OCI-LY1 (cell line): ENCODE results near the gene CATSPER4.
A peak's percentile ranks its signal among the peaks of the same experiment; 100 is the strongest.

Source experiments
- H2AFZ ChIP-seq: fragments of 200-600 bp; sonication (generic), shearing (Covaris generic); 2 replicates; pipeline ENCODE4 v1.6.0; 2014; ENCODE audit warnings: antibody characterized with exemption, mild to moderate bottlenecking, low read length
- H3F3A ChIP-seq: fragments of 200-600 bp; sonication (generic), shearing (Covaris generic); 2 replicates; pipeline ENCODE4 v1.6.0; 2014; ENCODE audit warnings: mild to moderate bottlenecking, antibody characterized with exemption, low read length, moderate library complexity; ENCODE audit not compliant: insufficient read depth
- H3K27ac ChIP-seq: fragments of 200-600 bp; sonication (generic); 2 replicates; pipeline ENCODE4 v1.5.1; 2014; ENCODE audit warnings: low read length, mixed run types, mild to moderate bottlenecking, low read depth; ENCODE audit not compliant: poor library complexity, severe bottlenecking
- H3K27me3 ChIP-seq: fragments of 200-600 bp; sonication (generic); 2 replicates; pipeline ENCODE4 v1.6.0; 2014; ENCODE audit warnings: antibody characterized with exemption, mild to moderate bottlenecking, low read length, moderate library complexity; ENCODE audit not compliant: insufficient read depth
- H3K36me3 ChIP-seq: fragments of 200-600 bp; sonication (generic); 2 replicates; pipeline ENCODE4 v1.6.1; 2014; ENCODE audit warnings: mild to moderate bottlenecking, antibody characterized with exemption, low read length, moderate library complexity, mixed read lengths; ENCODE audit not compliant: insufficient read depth
- H3K4me1 ChIP-seq: fragments of 200-600 bp; sonication (generic); 2 replicates; pipeline ENCODE4 v1.5.1; 2014; ENCODE audit warnings: mild to moderate bottlenecking, low read length, moderate library complexity; ENCODE audit not compliant: insufficient read depth, severe bottlenecking
- H3K4me2 ChIP-seq: fragments of 200-600 bp; sonication (generic), shearing (Covaris generic); 2 replicates; pipeline ENCODE4 v1.6.1; 2014; ENCODE audit warnings: low read length
- H3K4me3 ChIP-seq: fragments of 200-600 bp; sonication (generic); 2 replicates; pipeline ENCODE4 v1.5.1; 2014; ENCODE audit warnings: low read length, low read depth, mild to moderate bottlenecking, mixed read lengths; ENCODE audit not compliant: poor library complexity, severe bottlenecking
- H3K79me2 ChIP-seq: fragments of 200-600 bp; shearing (Covaris generic); 2 replicates; pipeline ENCODE4 v1.6.1; 2016; ENCODE audit warnings: mixed run types, low read length, mixed read lengths; ENCODE audit not compliant: insufficient read depth
- H3K9ac ChIP-seq: fragments of 200-600 bp; sonication (generic), shearing (Covaris generic); 2 replicates; pipeline ENCODE4 v1.6.1; 2014; ENCODE audit warnings: mild to moderate bottlenecking, low read length, mixed read lengths
- H3K9me2 ChIP-seq: fragments of 200-600 bp; sonication (generic), shearing (Covaris generic); 2 replicates; pipeline ENCODE4 v1.6.1; 2014; ENCODE audit warnings: low read depth, mild to moderate bottlenecking, low read length, mixed read lengths
- H3K9me3 ChIP-seq: fragments of 200-600 bp; shearing (Covaris generic); 2 replicates; pipeline ENCODE4 v1.6.1; 2014; ENCODE audit warnings: low read length, mixed read lengths
- H4K20me1 ChIP-seq: fragments of 200-600 bp; sonication (generic), shearing (Covaris generic); 2 replicates; pipeline ENCODE4 v1.6.0; 2016; ENCODE audit warnings: mild to moderate bottlenecking, low read length; ENCODE audit not compliant: insufficient read depth
- EZH2 ChIP-seq: fragments of 200-600 bp; sonication (generic), shearing (Covaris generic); IDR thresholded peaks from 2 replicates; pipeline ENCODE4 v1.8.0; 2017; ENCODE audit warnings: borderline replicate concordance, mixed run types, mild to moderate bottlenecking, antibody characterized with exemption, low read length, moderate library complexity, mixed read lengths
- TF ChIP-seq, protein P1 (sequence below): fragments of 200-600 bp; sonication (generic), shearing (Covaris generic); IDR thresholded peaks from 2 replicates; pipeline ENCODE4 v1.5.1; 2017; ENCODE audit warnings: mild to moderate bottlenecking, antibody characterized with exemption, low read length, moderate library complexity, mixed read lengths

CATSPER4 gene

DNA sequence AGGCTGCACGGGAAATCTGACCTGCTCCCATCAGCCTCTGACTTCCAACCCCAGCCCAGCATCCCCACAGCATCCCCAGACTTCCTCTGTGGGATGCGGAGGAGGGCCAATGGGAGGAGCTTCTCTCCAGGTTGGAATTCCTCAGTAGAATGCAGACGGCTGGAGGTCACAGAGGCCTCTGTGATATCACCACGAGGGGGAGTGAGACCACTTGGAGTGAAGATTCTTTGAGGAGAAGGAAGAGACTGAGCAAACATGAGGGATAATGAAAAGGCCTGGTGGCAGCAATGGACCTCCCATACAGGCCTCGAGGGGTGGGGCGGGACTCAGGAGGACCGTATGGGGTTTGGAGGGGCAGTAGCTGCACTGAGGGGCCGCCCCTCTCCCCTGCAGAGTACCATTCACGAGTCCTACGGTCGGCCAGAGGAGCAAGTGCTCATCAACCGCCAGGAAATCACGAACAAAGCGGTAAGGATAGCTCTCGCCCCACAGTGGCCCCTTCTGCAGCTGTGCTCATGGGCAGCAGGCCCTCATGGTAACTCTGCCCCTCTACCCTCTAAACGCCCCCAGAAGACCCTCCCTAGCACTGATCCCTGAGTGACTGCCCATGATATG, at the start of gene CATSPER4:
Gene CATSPER4, plus strand, starts transcription at position 230 of the 615 bp plus-strand sequence. Its CDS starts 26 bp downstream, at position 256.
- no peaks in the 10 kb centered on the region for H3K9me2 ChIP-seq
- H3K9me3 ChIP-seq, result no peaks in the 10 kb centered on the region
- no peaks in the 10 kb centered on the region for H3K36me3 ChIP-seq
- H3K4me3 ChIP-seq, result no peak within 1 kb of the TSS
- H3K4me2 ChIP-seq, result no peak within 1 kb of the TSS
- no peak for TF ChIP-seq EZH2
- TF ChIP-seq, protein P1, sequence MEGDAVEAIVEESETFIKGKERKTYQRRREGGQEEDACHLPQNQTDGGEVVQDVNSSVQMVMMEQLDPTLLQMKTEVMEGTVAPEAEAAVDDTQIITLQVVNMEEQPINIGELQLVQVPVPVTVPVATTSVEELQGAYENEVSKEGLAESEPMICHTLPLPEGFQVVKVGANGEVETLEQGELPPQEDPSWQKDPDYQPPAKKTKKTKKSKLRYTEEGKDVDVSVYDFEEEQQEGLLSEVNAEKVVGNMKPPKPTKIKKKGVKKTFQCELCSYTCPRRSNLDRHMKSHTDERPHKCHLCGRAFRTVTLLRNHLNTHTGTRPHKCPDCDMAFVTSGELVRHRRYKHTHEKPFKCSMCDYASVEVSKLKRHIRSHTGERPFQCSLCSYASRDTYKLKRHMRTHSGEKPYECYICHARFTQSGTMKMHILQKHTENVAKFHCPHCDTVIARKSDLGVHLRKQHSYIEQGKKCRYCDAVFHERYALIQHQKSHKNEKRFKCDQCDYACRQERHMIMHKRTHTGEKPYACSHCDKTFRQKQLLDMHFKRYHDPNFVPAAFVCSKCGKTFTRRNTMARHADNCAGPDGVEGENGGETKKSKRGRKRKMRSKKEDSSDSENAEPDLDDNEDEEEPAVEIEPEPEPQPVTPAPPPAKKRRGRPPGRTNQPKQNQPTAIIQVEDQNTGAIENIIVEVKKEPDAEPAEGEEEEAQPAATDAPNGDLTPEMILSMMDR, result peak; percentile 47; the same call in 1 of the 2 replicates
- no peaks in the 10 kb centered on the region for H3F3A ChIP-seq
- no peak within 1 kb of the TSS for H3K9ac ChIP-seq
- no peaks in the 10 kb centered on the region for H4K20me1 ChIP-seq
- H3K4me1 ChIP-seq, result no peaks in the 10 kb centered on the region
- no peaks in the 10 kb centered on the region for H3K79me2 ChIP-seq
- no peak within 1 kb of the TSS for H2AFZ ChIP-seq
- no peak within 1 kb of the TSS for H3K27ac ChIP-seq
- H3K27me3 ChIP-seq, result 0 out of 2 replicates have a peak, but pooled peaks cover 5% of the 10 kb centered on the region

DNA sequence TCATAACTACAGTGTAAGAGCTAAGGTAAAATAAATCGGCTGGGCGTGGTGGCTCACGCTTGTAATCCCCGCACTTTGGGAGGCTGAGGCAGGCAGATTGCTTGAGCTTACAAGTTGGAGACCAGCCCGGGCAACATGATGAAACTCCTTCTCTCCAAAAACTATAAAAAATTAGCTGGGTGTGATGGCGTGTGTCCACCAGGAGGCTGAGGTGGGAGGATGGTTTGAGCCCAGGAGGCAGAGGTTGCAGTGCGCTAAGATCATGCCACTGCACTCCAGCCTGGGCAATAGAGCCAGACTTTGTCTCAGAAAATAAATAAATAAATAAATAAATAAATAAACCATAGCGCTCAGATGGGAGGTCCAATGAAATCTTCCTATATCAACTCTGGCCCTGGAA, 48.2 kb upstream of the CATSPER4 start:
- Histone ChIP-seq H3K4me2 (no peak overlapping the region), H3K4me3 (no peak overlapping the region), H3K9me3 (no peaks in the 10 kb centered on the region), H3K79me2 (no peaks in the 10 kb centered on the region), H3F3A (no peaks in the 10 kb centered on the region), H3K9me2 (no peaks in the 10 kb centered on the region), H3K27ac (no peak overlapping the region), H3K36me3 (no peaks in the 10 kb centered on the region), H2AFZ (no peak overlapping the region), H3K9ac (no peak overlapping the region), H3K27me3 (no peaks in the 10 kb centered on the region), H3K4me1 (no peaks in the 10 kb centered on the region), H4K20me1 (no peaks in the 10 kb centered on the region)
- TF ChIP-seq EZH2, result no peak
- TF ChIP-seq, protein P1, result no peak

DNA sequence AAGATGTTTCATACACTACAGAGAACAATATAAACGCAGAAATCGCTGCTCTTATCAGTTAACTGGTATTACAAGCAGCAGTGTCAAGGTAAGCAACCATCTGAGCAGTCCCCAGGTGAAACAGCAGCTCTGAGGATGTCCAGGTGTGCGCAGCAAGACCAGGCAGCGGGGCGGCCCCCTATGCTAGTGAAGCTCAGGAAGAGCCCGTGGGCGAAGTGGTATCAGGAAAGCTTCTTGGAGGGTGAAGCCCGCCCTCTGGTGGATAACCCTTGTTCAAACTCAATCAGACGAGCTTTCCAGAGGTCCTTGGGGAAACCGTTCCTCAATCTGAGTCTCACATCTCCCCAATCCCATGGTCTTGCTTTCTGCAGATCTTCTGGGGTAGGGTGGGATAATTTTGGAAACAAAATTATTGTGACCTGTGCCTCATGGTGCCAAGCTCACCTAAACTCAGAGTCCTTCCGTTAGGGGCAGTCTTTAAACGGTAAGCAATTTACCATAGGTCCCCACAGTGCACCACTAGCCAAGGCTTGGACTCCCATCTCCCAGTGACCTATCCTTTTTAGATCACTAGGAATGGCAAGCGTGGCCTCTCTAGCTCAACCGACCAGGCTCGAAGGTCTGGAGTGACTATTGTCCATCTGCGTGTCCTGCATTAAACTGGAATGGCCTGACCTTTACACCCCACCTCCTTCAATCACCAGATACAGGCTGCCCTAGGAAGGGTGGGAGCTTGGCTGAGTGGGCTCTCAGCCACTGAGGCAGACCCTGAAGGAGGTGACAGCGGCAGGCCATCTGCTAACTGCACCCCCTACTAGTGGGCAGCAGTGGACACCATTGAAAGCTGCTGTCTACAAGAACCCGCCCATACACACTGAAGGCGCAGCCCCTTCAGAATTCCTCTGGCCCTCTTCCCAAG, 45.1 kb upstream of the CATSPER4 start:
- Histone ChIP-seq H3K9me2 (no peaks in the 10 kb centered on the region), H3K36me3 (no peaks in the 10 kb centered on the region), H3K9me3 (no peaks in the 10 kb centered on the region), H3F3A (no peaks in the 10 kb centered on the region), H3K4me2 (no peak overlapping the region), H3K27me3 (peaks cover 9% of the 10 kb centered on the region; the same call in 1 of the 2 replicates), H3K9ac (no peak overlapping the region), H2AFZ (no peak overlapping the region), H3K79me2 (no peaks in the 10 kb centered on the region), H3K4me3 (no peak overlapping the region), H3K27ac (no peak overlapping the region), H4K20me1 (no peaks in the 10 kb centered on the region), H3K4me1 (no peaks in the 10 kb centered on the region)
- no peak for TF ChIP-seq EZH2
- TF ChIP-seq, protein P1, result peak; percentile 85
